ENCODE data around the gene PCGF1. TPM values are rescaled to one million over a fixed set of nuclear protein-coding genes. Genes with fewer than 3 reads are reported as not detected.

Gene PCGF1
- total RNA-seq, 2 donors from 2014 or later = 13.6 to 14.7 TPM

- H3K4me3 ChIP-seq = no peak overlapping the region
- DNase-seq (ENCODE audit: low spot score) = no peak
- intact Hi-C loops (cut with DNase I) = no loop called here
- H3K27ac ChIP-seq = no peak overlapping the region
- WGBS = 77% methylated on average over 18 of the region's 18 CpGs
- H3K4me1 ChIP-seq (replicated peaks) = peaks cover 9% of the 10 kb centered on the region
- TF ChIP-seq CTCF (IDR thresholded peaks at IDR 0.05) = no peak
- TF ChIP-seq POLR2A (IDR thresholded peaks at IDR 0.05) = no peak
- TF ChIP-seq POLR2AphosphoS5 (IDR thresholded peaks at IDR 0.05) = no peak
- H3K9me3 ChIP-seq = no peaks in the 10 kb centered on the region
- peaks cover 0 to 12% of the 10 kb centered on the region in 2 donors for H3K36me3 ChIP-seq
- H3K27me3 ChIP-seq (replicated peaks; ENCODE audit: insufficient read depth) = peaks cover 20% of the 10 kb centered on the region
Observed at GRCh38 chr2:74501335-74502071, 6.0 kb downstream of the PCGF1 start.

- no peak overlapping the region for H3K27ac ChIP-seq
- TF ChIP-seq POLR2A (IDR thresholded peaks at IDR 0.05) (no peak), POLR2AphosphoS5 (IDR thresholded peaks at IDR 0.05) (no peak), CTCF (IDR thresholded peaks at IDR 0.05) (no peak)
- H3K36me3 ChIP-seq = peaks cover 0 to 9% of the 10 kb centered on the region in 2 donors
- intact Hi-C loops (cut with DNase I) = no loop called here
- DNase-seq (ENCODE audit: low spot score) = no peak
- H3K9me3 ChIP-seq = no peaks in the 10 kb centered on the region
- H3K4me1 ChIP-seq (replicated peaks) = no peaks in the 10 kb centered on the region
- H3K4me3 ChIP-seq = no peak overlapping the region
- H3K27me3 ChIP-seq (replicated peaks; ENCODE audit: insufficient read depth) = peaks cover 20% of the 10 kb centered on the region
Observed at GRCh38 chr2:74500578-74500946, 6.9 kb downstream of the PCGF1 start.

- no peak overlapping the region for H3K27ac ChIP-seq
- no peaks in the 10 kb centered on the region for H3K9me3 ChIP-seq
- H3K4me1 ChIP-seq (replicated peaks) = no peaks in the 10 kb centered on the region
- WGBS = 66% methylated on average over 15 of the region's 15 CpGs
- intact Hi-C loops (cut with DNase I) = no loop called here
- TF ChIP-seq POLR2A (IDR thresholded peaks at IDR 0.05) = no peak
- TF ChIP-seq POLR2AphosphoS5 (IDR thresholded peaks at IDR 0.05) = no peak
- TF ChIP-seq CTCF (IDR thresholded peaks at IDR 0.05) = no peak
- DNase-seq (ENCODE audit: low spot score) = no peak
- H3K36me3 ChIP-seq = peaks cover 0 to 4% of the 10 kb centered on the region in 2 donors
- peaks cover 20% of the 10 kb centered on the region for H3K27me3 ChIP-seq (replicated peaks; ENCODE audit: insufficient read depth)
- H3K4me3 ChIP-seq = no peak overlapping the region
Observed at GRCh38 chr2:74499940-74500577, 7.4 kb downstream of the PCGF1 start.

DNA sequence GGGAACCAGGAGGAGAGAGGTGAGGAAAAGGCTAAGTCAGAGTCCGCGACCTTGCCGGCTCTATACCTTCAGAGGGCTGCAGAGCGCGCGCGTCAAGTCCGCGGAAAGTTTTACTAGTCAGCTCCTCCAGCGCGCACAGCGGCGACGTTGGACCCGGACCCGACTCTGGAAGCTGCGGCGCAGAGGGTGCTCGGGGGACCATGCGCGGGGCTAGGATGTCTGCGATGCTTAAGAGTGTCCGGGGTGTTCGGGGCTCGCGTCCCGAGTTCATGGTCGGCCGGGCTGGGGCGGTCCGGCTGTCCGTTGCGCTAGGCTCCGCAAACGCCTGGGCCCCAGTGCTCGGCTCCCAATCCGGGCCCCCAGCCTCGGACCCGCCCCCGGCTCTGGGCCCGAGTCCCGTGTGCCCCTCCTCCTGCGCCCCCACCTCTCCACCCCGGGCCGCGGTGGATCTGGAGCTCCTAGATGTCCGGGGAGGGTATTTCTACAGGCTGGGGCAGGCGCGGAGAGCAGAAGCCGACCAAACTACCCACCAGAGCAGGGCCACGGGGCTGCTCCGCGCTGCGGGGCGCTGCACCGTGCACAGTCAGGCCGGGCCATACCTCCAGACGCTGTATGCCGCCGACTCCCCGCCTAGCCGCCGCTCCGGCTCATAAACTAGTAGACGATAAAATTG lies 8.1 kb downstream of the PCGF1 start, which contains the start of gene LBX2:
TSS of gene LBX2 (minus strand) at position 337 of the 673 bp plus-strand sequence. CDS start at position 271, 66 bp downstream.
- intact Hi-C loops (cut with DNase I) = no loop called here
- H3K27ac ChIP-seq = no peak within 1 kb of the TSS
- TF ChIP-seq POLR2AphosphoS5 (IDR thresholded peaks at IDR 0.05) = no peak
- no peak for TF ChIP-seq CTCF (IDR thresholded peaks at IDR 0.05)
- peaks cover 20% of the 10 kb centered on the region for H3K27me3 ChIP-seq (replicated peaks; ENCODE audit: insufficient read depth)
- H3K36me3 ChIP-seq = no peaks in the 10 kb centered on the region
- no peaks in the 10 kb centered on the region for H3K4me1 ChIP-seq (replicated peaks)
- H3K9me3 ChIP-seq = no peaks in the 10 kb centered on the region
- WGBS = 6% methylated on average over 64 of the region's 65 CpGs
- peak within 1 kb of the TSS in 1 of 2 donors; percentile 3 for H3K4me3 ChIP-seq
- no peak for DNase-seq (ENCODE audit: low spot score)
